GM12891 (cell line): ENCODE data around the gene ZNF691.

ENCODE experiments used
- POLR2A ChIP-seq: IDR thresholded peaks from 2 replicates; pipeline ENCODE4 v1.6.1; 2011; ENCODE audit warnings: low read depth, low read length, control low read depth
- POLR2AphosphoS5 ChIP-seq: IDR thresholded peaks from 2 replicates; pipeline ENCODE4 v1.6.1; 2011; ENCODE audit warnings: low read depth, low read length, control low read depth
- POU2F2 ChIP-seq: IDR thresholded peaks from 2 replicates; pipeline ENCODE4 v1.6.1; 2011; ENCODE audit warnings: low read depth, mild to moderate bottlenecking, control low read depth, low read length, moderate library complexity
- SPI1 ChIP-seq: IDR thresholded peaks from 2 replicates; pipeline ENCODE4 v1.6.1; 2011; ENCODE audit warnings: low read depth, low read length, control low read depth
- TAF1 ChIP-seq: IDR thresholded peaks from 2 replicates; pipeline ENCODE4 v1.6.1; 2011; ENCODE audit warnings: low read depth, low read length, control low read depth

DNA sequence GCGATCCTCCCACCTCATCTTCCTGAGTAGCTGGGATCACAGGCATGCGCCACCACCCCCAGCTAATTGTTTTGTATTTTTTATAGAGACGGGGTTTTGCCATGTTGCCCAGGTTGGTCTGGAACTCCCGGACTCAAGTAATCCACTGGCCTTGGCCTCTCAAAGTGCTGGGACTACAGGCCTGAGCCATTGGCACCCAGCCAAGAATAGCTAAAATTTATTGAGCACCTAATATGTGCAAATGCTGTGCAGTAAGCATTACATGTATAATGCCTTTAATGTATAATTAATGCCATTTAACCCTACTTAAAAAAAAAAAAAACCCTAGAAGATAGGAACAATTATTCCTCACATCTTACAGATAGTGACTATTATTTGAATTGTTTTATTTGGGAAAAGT, 42.9 kb downstream of the ZNF691 start:
- TF ChIP-seq POLR2A (no peak), TAF1 (no peak), POLR2AphosphoS5 (no peak), POU2F2 (no peak), SPI1 (no peak)
